Endodermal cell (in vitro differentiated cells): ENCODE data around the gene SCAF8. TPM values are rescaled to one million over a fixed set of nuclear protein-coding genes. Genes with fewer than 3 reads are reported as not detected.
"Not testable (repeated sequence)": the region's sequence is repeated elsewhere in the genome, so short reads cannot be mapped to it uniquely, and the experiment has no call there.

ENCODE experiments used
- DNase-seq: peaks from one replicate; pipeline ENCODE4 v3.0.0-alpha.2; 2017
- H3K27ac ChIP-seq: 2 replicates; pipeline ENCODE4 v1.5.1; 2013; ENCODE audit warnings: mild to moderate bottlenecking, low read depth, low read length, moderate library complexity
- H3K27me3 ChIP-seq: 2 replicates; pipeline ENCODE4 v1.6.1; 2013; ENCODE audit warnings: mild to moderate bottlenecking, low read length, moderate library complexity; ENCODE audit not compliant: insufficient read depth, control insufficient read depth, poor library complexity, severe bottlenecking
- H3K36me3 ChIP-seq: 2 replicates; pipeline ENCODE4 v1.7.0; 2013; ENCODE audit warnings: mild to moderate bottlenecking, low read length, moderate library complexity; ENCODE audit not compliant: control insufficient read depth, insufficient read depth
- H3K4me1 ChIP-seq: one replicate; pipeline ENCODE4 v1.7.0; 2013; ENCODE audit warnings: low read length; ENCODE audit not compliant: control insufficient read depth, insufficient read depth
- H3K4me3 ChIP-seq: 2 replicates; pipeline ENCODE4 v1.5.1; 2013; ENCODE audit warnings: mild to moderate bottlenecking, low read length, moderate library complexity
- H3K9ac ChIP-seq: 2 replicates; pipeline ENCODE4 v1.6.1; 2013; ENCODE audit warnings: mild to moderate bottlenecking, low read length, moderate library complexity; ENCODE audit not compliant: poor library complexity, severe bottlenecking; ENCODE audit errors: extremely low read depth
- H3K9me3 ChIP-seq: 2 replicates; pipeline ENCODE4 v1.6.1; 2013; ENCODE audit warnings: mild to moderate bottlenecking, low read length, moderate library complexity; ENCODE audit not compliant: control insufficient read depth
- H3K27ac Mint-ChIP-seq: 2 replicates; pipeline ENCODE4 v1.8.0; 2020; ENCODE audit warnings: mixed read lengths
- H3K27me3 Mint-ChIP-seq: 2 replicates; pipeline ENCODE4 v1.8.0; 2021; ENCODE audit warnings: mild to moderate bottlenecking, mixed read lengths; ENCODE audit not compliant: insufficient read depth
- H3K36me3 Mint-ChIP-seq: 2 replicates; pipeline ENCODE4 v1.8.0; 2020; ENCODE audit warnings: low read depth, mixed read lengths
- H3K4me1 Mint-ChIP-seq: 2 replicates; pipeline ENCODE4 v1.8.0; 2020; ENCODE audit warnings: mixed read lengths
- H3K4me3 Mint-ChIP-seq: 2 replicates; pipeline ENCODE4 v1.8.0; 2020; ENCODE audit warnings: mild to moderate bottlenecking, moderate library complexity, mixed read lengths
- H3K9me3 Mint-ChIP-seq: 2 replicates; pipeline ENCODE4 v1.8.0; 2020; ENCODE audit warnings: mild to moderate bottlenecking, mixed read lengths
- WGBS, 2 experiments: methylation state at CpG; one replicate each; pipeline versions ENCODE4 v1.1.5 to v1.1.7; 2013; ENCODE audit warnings: missing lambda C conversion rate in 2 of 2, mixed read lengths in 1 of 2; ENCODE audit not compliant: insufficient coverage in 1 of 2, insufficient read length in 1 of 2; 5-methylcytosine and 5-hydroxymethylcytosine counted together
- total RNA-seq, 2 donors: library from RNA; stranded (reverse); fragmentation: NEBNext Ultra II Directional in 1 of 2; extraction: Animal tissue kit (Norgen Biotek cat#: 25700) in 1 of 2; gene quantifications; 2 replicates in 1 of 2; 3 replicates in 1 of 2; pipeline ENCODE4 v1.2.1, GENCODE V29; 2021
- TF ChIP-seq, protein P1 (sequence below): fragments of 200-600 bp; sonication (generic); conservative IDR thresholded peaks from 2 replicates; pipeline ENCODE4 v1.5.0; 2021; ENCODE audit warnings: antibody characterized with exemption, mild to moderate bottlenecking

SCAF8 gene
- total RNA-seq, 2 donors from 2014 or later, result 49.7 to 56.2 TPM

DNA sequence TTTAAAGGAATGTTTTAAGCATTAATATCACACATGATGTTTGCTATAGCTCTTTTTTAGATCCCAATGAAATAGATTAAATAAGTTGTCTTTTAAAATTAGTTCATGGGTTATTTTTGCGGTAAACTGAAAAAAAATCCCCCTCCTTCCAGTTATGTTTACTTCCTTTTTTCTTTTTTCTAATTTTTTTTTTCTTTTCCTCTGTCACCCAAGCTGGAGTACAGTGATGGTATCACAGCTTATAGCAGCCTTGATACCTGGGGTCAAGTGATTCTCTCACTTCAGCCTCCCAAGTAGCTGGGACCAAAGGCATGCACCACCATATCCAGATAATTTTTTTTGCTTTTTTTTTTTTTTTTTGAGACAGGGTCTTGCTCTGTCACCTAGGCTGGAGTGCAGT is 17.8 kb upstream of the SCAF8 start:
- no peak overlapping the region for H3K9ac ChIP-seq
- DNase-seq, result no peak
- Mint-ChIP-seq H3K36me3 (no peaks in the 10 kb centered on the region), H3K9me3 (peaks cover 21% of the 10 kb centered on the region), H3K27me3 (no peaks in the 10 kb centered on the region), H3K27ac (no peak overlapping the region), H3K4me1 (no peaks in the 10 kb centered on the region), H3K4me3 (no peak overlapping the region)
- 100% methylated on average over 1 of the region's 1 CpG; no CpG with 5 or more reads in 1 of the 2 experiments for WGBS, 2 experiments
- no peaks in the 10 kb centered on the region for H3K27me3 ChIP-seq
- peaks cover 8% of the 10 kb centered on the region for H3K9me3 ChIP-seq
- no peak overlapping the region for H3K27ac ChIP-seq
- H3K36me3 ChIP-seq, result no peaks in the 10 kb centered on the region
- H3K4me1 ChIP-seq, result no peaks in the 10 kb centered on the region
- no peak overlapping the region for H3K4me3 ChIP-seq
- TF ChIP-seq, protein P1, sequence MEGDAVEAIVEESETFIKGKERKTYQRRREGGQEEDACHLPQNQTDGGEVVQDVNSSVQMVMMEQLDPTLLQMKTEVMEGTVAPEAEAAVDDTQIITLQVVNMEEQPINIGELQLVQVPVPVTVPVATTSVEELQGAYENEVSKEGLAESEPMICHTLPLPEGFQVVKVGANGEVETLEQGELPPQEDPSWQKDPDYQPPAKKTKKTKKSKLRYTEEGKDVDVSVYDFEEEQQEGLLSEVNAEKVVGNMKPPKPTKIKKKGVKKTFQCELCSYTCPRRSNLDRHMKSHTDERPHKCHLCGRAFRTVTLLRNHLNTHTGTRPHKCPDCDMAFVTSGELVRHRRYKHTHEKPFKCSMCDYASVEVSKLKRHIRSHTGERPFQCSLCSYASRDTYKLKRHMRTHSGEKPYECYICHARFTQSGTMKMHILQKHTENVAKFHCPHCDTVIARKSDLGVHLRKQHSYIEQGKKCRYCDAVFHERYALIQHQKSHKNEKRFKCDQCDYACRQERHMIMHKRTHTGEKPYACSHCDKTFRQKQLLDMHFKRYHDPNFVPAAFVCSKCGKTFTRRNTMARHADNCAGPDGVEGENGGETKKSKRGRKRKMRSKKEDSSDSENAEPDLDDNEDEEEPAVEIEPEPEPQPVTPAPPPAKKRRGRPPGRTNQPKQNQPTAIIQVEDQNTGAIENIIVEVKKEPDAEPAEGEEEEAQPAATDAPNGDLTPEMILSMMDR, result no peak

DNA sequence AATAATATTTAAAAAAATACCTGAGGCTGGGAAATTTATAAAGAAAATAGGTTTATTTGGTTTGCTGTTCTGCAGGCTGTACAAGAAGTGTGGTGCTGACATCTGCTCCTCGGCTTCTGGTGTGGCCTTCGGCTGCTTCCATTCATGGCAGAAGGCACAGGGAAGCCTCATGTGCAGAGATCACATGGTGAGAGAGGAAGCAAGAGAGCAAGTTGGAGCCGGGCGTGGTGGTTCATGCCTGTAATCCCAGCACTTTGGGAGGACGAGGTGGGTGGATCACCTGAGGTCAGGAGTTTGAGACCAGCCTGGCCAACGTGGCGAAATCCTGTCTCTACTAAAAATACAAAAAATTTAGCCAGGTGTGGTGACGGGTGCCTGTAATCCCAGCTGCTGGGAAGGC is 16.9 kb upstream of the SCAF8 start:
- H3K27ac ChIP-seq, H3K4me1 Mint-ChIP-seq, H3K4me3 ChIP-seq, H3K4me1 ChIP-seq, H3K36me3 ChIP-seq, H3K27me3 ChIP-seq, DNase-seq, H3K27ac Mint-ChIP-seq, H3K9ac ChIP-seq, H3K4me3 Mint-ChIP-seq, H3K27me3 Mint-ChIP-seq, H3K36me3 Mint-ChIP-seq: not testable (repeated sequence)
- 92 to 93% methylated on average over 8 of the region's 8 CpGs for WGBS, 2 experiments
- H3K9me3 ChIP-seq, result peaks cover 14% of the 10 kb centered on the region
- H3K9me3 Mint-ChIP-seq, result peaks cover 29% of the 10 kb centered on the region

DNA sequence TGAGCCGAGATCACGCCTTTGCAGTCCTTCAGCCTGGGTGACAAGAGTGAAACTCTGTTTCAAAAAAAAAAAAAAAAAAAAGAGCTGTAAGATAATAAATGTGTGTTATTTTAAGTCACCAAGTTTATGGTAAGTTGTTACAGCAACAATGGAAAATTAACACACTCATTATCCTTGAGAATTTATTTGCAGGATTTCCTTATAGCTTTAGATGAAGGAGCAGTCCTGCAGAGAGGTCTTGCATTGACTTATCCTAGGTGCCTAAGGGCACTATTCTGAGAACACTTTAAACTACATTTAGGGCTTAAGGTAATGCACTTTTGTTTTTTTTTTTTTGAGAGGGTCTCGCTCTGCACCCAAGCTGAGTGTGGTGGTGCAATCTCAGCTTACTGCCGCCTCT is 13.8 kb upstream of the SCAF8 start:
- H3K9me3 Mint-ChIP-seq, result peaks cover 34% of the 10 kb centered on the region
- TF ChIP-seq, protein P1, result no peak
- DNase-seq, result no peak
- H3K27ac Mint-ChIP-seq, result no peak overlapping the region
- Histone ChIP-seq H3K27me3 (no peaks in the 10 kb centered on the region), H3K36me3 (no peaks in the 10 kb centered on the region), H3K9me3 (peaks cover 14% of the 10 kb centered on the region), H3K4me1 (no peaks in the 10 kb centered on the region), H3K9ac (no peak overlapping the region), H3K27ac (no peak overlapping the region), H3K4me3 (no peak overlapping the region)
- H3K27me3 Mint-ChIP-seq, result no peaks in the 10 kb centered on the region
- 95% methylated on average over 4 of the region's 4 CpGs; no CpG with 5 or more reads in 1 of the 2 experiments for WGBS, 2 experiments
- H3K36me3 Mint-ChIP-seq, result no peaks in the 10 kb centered on the region
- no peak overlapping the region for H3K4me3 Mint-ChIP-seq
- H3K4me1 Mint-ChIP-seq, result no peaks in the 10 kb centered on the region

DNA sequence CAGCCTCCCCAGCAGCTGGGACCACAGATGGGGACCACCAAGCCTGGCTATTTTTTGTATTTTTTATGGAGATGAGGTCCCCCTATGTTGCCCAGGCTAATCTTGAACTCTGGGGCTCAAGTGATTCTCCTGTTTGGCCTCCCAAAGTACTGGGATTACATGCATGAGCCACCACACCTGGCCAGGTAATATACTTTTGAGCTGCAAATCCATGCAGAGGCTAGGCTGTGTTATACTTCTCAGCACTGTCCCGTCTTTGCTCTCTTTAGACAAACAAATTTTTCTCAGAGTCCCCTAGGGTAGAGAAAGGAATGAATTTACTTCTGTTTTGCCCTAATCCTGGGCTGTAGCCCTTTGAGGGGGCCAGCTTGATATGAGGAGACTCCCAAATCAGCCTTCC is 13.4 kb upstream of the SCAF8 start:
- TF ChIP-seq, protein P1, result no peak
- H3K27me3 Mint-ChIP-seq, result no peaks in the 10 kb centered on the region

More for the DNA sequence above, 13.4 kb upstream of the SCAF8 start:
- H3K4me3 ChIP-seq, result no peak overlapping the region
- no peaks in the 10 kb centered on the region for H3K36me3 Mint-ChIP-seq
- no peaks in the 10 kb centered on the region for H3K4me1 Mint-ChIP-seq
- H3K4me1 ChIP-seq, result no peaks in the 10 kb centered on the region
- no peak overlapping the region for H3K27ac ChIP-seq
- no peaks in the 10 kb centered on the region for H3K27me3 ChIP-seq
- H3K27ac Mint-ChIP-seq, result no peak overlapping the region
- 100% methylated on average over 1 of the region's 1 CpG; no CpG with 5 or more reads in 1 of the 2 experiments for WGBS, 2 experiments
- no peak overlapping the region for H3K4me3 Mint-ChIP-seq
- H3K9me3 Mint-ChIP-seq, result peaks cover 36% of the 10 kb centered on the region
- no peak for DNase-seq
- H3K9ac ChIP-seq, result no peak overlapping the region
- H3K9me3 ChIP-seq, result peaks cover 14% of the 10 kb centered on the region
- H3K36me3 ChIP-seq, result no peaks in the 10 kb centered on the region
